Breast epithelium (tissue), 3 donors: ENCODE data around the gene TSHZ1.

Experiments used
- CTCF ChIP-seq, 3 donors: fragments of 450-650 bp; IDR thresholded peaks; one replicate each; pipeline ENCODE4 v1.5.1; 2016 to 2017; ENCODE audit warnings: antibody characterized with exemption in 3 of 3, mild to moderate bottlenecking in 3 of 3, moderate library complexity in 3 of 3
- POLR2A ChIP-seq: fragments of 450-650 bp; IDR thresholded peaks from one replicate; pipeline ENCODE4 v1.6.1; 2016; ENCODE audit warnings: antibody characterized with exemption, mild to moderate bottlenecking, moderate library complexity

GRCh38 chr18:75226956-75227316 is 16.3 kb downstream of the TSHZ1 start:
- TF ChIP-seq CTCF (IDR thresholded peaks at IDR 0.05) = no peak
- TF ChIP-seq POLR2A = no peak
